Measurements from ENCODE around the gene UBE2J2. TPM values are rescaled to one million over a fixed set of nuclear protein-coding genes. Genes with fewer than 3 reads are reported as not detected.

UBE2J2 gene
- polyA plus RNA-seq, 1 donor from 2014 or later = 79.7 TPM

DNA sequence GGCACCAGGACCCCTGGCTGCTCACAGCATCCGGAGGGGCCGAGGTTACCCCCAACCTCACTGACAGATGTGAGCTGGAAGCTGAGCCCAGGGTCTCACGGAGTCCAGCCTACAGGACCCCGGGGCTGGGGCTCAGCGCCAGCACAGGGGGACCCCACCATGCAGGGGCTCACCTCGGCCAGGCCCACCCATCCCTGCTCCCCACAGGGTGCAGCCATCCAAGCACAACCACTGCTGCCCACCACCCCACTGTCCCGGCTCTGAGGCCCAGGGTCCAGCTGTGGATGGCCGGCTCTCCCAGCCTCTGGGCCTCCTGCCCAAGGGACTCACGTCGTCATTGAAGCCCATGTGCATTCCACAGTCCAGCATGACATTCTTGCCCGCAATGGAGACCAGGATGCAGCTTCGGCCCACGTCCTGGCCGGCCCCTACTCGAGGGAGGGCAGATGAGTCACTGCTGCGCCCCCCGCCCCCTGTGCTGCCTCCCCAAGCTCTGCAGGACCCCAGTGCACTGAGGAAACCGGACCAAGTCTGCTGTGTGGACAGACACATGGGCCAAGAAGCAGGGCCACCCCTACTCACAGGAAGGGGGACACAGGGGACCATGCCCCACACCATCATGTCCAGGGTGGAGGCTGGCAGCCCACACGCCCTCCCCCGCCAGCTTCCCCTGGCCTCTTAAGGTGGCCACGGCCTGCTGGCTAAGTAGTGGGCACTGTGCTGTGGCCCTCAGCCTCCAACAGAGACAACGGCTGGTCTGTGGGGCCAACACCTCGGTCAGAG lies 47.2 kb upstream of the UBE2J2 start:
- Histone ChIP-seq H3K79me2 (replicated peaks; ENCODE audit: insufficient read depth, low read length) (peaks cover 28% of the 10 kb centered on the region), H4K20me1 (ENCODE audit: insufficient read depth) (peaks cover 16% of the 10 kb centered on the region), H3K36me3 (ENCODE audit: insufficient read depth, low read length) (no peaks in the 10 kb centered on the region), H3K4me3 (ENCODE audit: low read length) (no peak overlapping the region), H3K9me2 (ENCODE audit: insufficient read depth, low read length) (no peaks in the 10 kb centered on the region), H3K9ac (ENCODE audit: low read length) (no peak overlapping the region), H3K27me3 (ENCODE audit: insufficient read depth, low read depth, low read length) (no peaks in the 10 kb centered on the region), H2AFZ (ENCODE audit: low read depth, low read length) (no peak overlapping the region), H3K9me3 (ENCODE audit: low read length) (no peaks in the 10 kb centered on the region), H3K27ac (ENCODE audit: low read length) (no peak overlapping the region), H3F3A (ENCODE audit: insufficient read depth, low read length, poor library complexity, severe bottlenecking) (no peaks in the 10 kb centered on the region), H3K4me2 (ENCODE audit: low read length) (no peak overlapping the region)
- TF ChIP-seq RAD21 (conservative IDR thresholded peaks at IDR 0.05) = no peak
- TF ChIP-seq POLR2AphosphoS5 (IDR thresholded peaks at IDR 0.05) = no peak
- no peak for TF ChIP-seq TAF1 (IDR thresholded peaks at IDR 0.05; ENCODE audit: low read depth)
- no peak for TF ChIP-seq EP300 (conservative IDR thresholded peaks at IDR 0.05; ENCODE audit: poor library complexity, severe bottlenecking)
- TF ChIP-seq, protein P1, sequence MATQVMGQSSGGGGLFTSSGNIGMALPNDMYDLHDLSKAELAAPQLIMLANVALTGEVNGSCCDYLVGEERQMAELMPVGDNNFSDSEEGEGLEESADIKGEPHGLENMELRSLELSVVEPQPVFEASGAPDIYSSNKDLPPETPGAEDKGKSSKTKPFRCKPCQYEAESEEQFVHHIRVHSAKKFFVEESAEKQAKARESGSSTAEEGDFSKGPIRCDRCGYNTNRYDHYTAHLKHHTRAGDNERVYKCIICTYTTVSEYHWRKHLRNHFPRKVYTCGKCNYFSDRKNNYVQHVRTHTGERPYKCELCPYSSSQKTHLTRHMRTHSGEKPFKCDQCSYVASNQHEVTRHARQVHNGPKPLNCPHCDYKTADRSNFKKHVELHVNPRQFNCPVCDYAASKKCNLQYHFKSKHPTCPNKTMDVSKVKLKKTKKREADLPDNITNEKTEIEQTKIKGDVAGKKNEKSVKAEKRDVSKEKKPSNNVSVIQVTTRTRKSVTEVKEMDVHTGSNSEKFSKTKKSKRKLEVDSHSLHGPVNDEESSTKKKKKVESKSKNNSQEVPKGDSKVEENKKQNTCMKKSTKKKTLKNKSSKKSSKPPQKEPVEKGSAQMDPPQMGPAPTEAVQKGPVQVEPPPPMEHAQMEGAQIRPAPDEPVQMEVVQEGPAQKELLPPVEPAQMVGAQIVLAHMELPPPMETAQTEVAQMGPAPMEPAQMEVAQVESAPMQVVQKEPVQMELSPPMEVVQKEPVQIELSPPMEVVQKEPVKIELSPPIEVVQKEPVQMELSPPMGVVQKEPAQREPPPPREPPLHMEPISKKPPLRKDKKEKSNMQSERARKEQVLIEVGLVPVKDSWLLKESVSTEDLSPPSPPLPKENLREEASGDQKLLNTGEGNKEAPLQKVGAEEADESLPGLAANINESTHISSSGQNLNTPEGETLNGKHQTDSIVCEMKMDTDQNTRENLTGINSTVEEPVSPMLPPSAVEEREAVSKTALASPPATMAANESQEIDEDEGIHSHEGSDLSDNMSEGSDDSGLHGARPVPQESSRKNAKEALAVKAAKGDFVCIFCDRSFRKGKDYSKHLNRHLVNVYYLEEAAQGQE (IDR thresholded peaks at IDR 0.05; ENCODE audit: borderline replicate concordance) = no peak
- TF ChIP-seq, protein P2, sequence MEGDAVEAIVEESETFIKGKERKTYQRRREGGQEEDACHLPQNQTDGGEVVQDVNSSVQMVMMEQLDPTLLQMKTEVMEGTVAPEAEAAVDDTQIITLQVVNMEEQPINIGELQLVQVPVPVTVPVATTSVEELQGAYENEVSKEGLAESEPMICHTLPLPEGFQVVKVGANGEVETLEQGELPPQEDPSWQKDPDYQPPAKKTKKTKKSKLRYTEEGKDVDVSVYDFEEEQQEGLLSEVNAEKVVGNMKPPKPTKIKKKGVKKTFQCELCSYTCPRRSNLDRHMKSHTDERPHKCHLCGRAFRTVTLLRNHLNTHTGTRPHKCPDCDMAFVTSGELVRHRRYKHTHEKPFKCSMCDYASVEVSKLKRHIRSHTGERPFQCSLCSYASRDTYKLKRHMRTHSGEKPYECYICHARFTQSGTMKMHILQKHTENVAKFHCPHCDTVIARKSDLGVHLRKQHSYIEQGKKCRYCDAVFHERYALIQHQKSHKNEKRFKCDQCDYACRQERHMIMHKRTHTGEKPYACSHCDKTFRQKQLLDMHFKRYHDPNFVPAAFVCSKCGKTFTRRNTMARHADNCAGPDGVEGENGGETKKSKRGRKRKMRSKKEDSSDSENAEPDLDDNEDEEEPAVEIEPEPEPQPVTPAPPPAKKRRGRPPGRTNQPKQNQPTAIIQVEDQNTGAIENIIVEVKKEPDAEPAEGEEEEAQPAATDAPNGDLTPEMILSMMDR (IDR thresholded peaks at IDR 0.05; ENCODE audit: poor library complexity, severe bottlenecking) = no peak
- TF ChIP-seq SMC3 (conservative IDR thresholded peaks at IDR 0.05; ENCODE audit: poor library complexity) = no peak
- TF ChIP-seq MXI1 (conservative IDR thresholded peaks at IDR 0.05; ENCODE audit: poor library complexity, severe bottlenecking) = no peak

DNA sequence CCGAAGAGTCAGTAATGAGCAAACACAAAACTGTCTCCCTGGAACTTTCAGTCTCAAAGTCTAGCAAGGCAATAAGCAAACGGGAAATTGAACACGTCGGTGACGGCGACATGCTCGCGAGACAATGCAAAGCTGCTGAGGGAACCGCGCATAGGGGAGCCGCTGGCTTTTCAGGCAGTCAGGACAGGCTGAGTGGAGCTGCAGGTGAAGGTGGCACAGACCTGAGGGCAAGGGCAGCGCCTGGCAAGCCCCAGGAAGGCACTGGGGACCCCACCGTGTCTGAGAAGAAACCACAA lies 45.9 kb upstream of the UBE2J2 start:
- Histone ChIP-seq H3K27ac (ENCODE audit: low read length) (no peak overlapping the region), H3K4me3 (ENCODE audit: low read length) (no peak overlapping the region), H3K9me3 (ENCODE audit: low read length) (no peaks in the 10 kb centered on the region), H3K9ac (ENCODE audit: low read length) (no peak overlapping the region), H3K36me3 (ENCODE audit: insufficient read depth, low read length) (no peaks in the 10 kb centered on the region), H3F3A (ENCODE audit: insufficient read depth, low read length, poor library complexity, severe bottlenecking) (no peaks in the 10 kb centered on the region), H3K9me2 (ENCODE audit: insufficient read depth, low read length) (no peaks in the 10 kb centered on the region), H2AFZ (ENCODE audit: low read depth, low read length) (no peak overlapping the region), H3K4me2 (ENCODE audit: low read length) (no peak overlapping the region), H3K27me3 (ENCODE audit: insufficient read depth, low read depth, low read length) (no peaks in the 10 kb centered on the region), H3K79me2 (replicated peaks; ENCODE audit: insufficient read depth, low read length) (peaks cover 17% of the 10 kb centered on the region), H4K20me1 (ENCODE audit: insufficient read depth) (peaks cover 16% of the 10 kb centered on the region)
- no peak for TF ChIP-seq POLR2AphosphoS5 (IDR thresholded peaks at IDR 0.05)

Measured in neural cell (in vitro differentiated cells).